Measurements from ENCODE around the gene RPN1.

The RPN1 gene

GRCh38 chr3:128623762-128624176 is 26.8 kb downstream of the RPN1 start:
- Histone ChIP-seq H3K27ac (peak overlapping the region; percentile 44), H3K36me3 (replicated peaks) (peaks cover 77% of the 10 kb centered on the region), H3K4me3 (ENCODE audit: low read depth, low read length) (no peak overlapping the region), H3K27me3 (replicated peaks) (no peaks in the 10 kb centered on the region)
- no peak for TF ChIP-seq CTCF (IDR thresholded peaks at IDR 0.05; ENCODE audit: low read depth, low read length, missing control alignments)
- in situ Hi-C loops (cut with HindIII; ENCODE audit: low pct_ligation_motif_present, low sequenced_read_pairs): no loop called here
- DNase-seq: peak; percentile 86

- TF ChIP-seq CTCF (IDR thresholded peaks at IDR 0.05; ENCODE audit: low read depth, low read length, missing control alignments): no peak
- H3K27me3 ChIP-seq (replicated peaks): no peaks in the 10 kb centered on the region
- H3K27ac ChIP-seq: no peak overlapping the region
- in situ Hi-C loops (cut with HindIII; ENCODE audit: low pct_ligation_motif_present, low sequenced_read_pairs): no loop called here
- no peak overlapping the region for H3K4me3 ChIP-seq (ENCODE audit: low read depth, low read length)
- peaks cover 76% of the 10 kb centered on the region for H3K36me3 ChIP-seq (replicated peaks)
- no peak for DNase-seq
Measured at GRCh38 chr3:128621931-128622330, 28.7 kb downstream of the RPN1 start.

- Histone ChIP-seq H3K27me3 (replicated peaks) (no peaks in the 10 kb centered on the region), H3K36me3 (replicated peaks) (peaks cover 72% of the 10 kb centered on the region), H3K4me3 (ENCODE audit: low read depth, low read length) (no peak overlapping the region), H3K27ac (no peak overlapping the region)
- in situ Hi-C loops (cut with HindIII; ENCODE audit: low pct_ligation_motif_present, low sequenced_read_pairs): no loop called here
- DNase-seq: no peak
- no peak for TF ChIP-seq CTCF (IDR thresholded peaks at IDR 0.05; ENCODE audit: low read depth, low read length, missing control alignments)
Measured at GRCh38 chr3:128621234-128621633, 29.4 kb downstream of the RPN1 start.

- peak; percentile 31 for TF ChIP-seq CTCF (IDR thresholded peaks at IDR 0.05; ENCODE audit: low read depth, low read length, missing control alignments)
- H3K4me3 ChIP-seq (ENCODE audit: low read depth, low read length): no peak overlapping the region
- H3K27me3 ChIP-seq (replicated peaks): no peaks in the 10 kb centered on the region
- in situ Hi-C loops (cut with HindIII; ENCODE audit: low pct_ligation_motif_present, low sequenced_read_pairs): no loop called here
- H3K27ac ChIP-seq: peak overlapping the region; percentile 90
- peaks cover 69% of the 10 kb centered on the region for H3K36me3 ChIP-seq (replicated peaks)
- DNase-seq: no peak
Measured at GRCh38 chr3:128620268-128620691, 30.3 kb downstream of the RPN1 start.

- Histone ChIP-seq H3K36me3 (replicated peaks) (peaks cover 61% of the 10 kb centered on the region), H3K27me3 (replicated peaks) (no peaks in the 10 kb centered on the region), H3K4me3 (ENCODE audit: low read depth, low read length) (no peak overlapping the region), H3K27ac (peak overlapping the region; percentile 90)
- DNase-seq: peak; percentile 87
- in situ Hi-C loops (cut with HindIII; ENCODE audit: low pct_ligation_motif_present, low sequenced_read_pairs): no loop called here
- no peak for TF ChIP-seq CTCF (IDR thresholded peaks at IDR 0.05; ENCODE audit: low read depth, low read length, missing control alignments)
Measured at GRCh38 chr3:128619146-128619890, 31.3 kb downstream of the RPN1 start.

GRCh38 chr3:128618398-128618726 is 32.3 kb downstream of the RPN1 start:
- H3K36me3 ChIP-seq (replicated peaks): peaks cover 52% of the 10 kb centered on the region
- in situ Hi-C loops (cut with HindIII; ENCODE audit: low pct_ligation_motif_present, low sequenced_read_pairs): no loop called here
- DNase-seq: no peak
- TF ChIP-seq CTCF (IDR thresholded peaks at IDR 0.05; ENCODE audit: low read depth, low read length, missing control alignments): no peak
- H3K27me3 ChIP-seq (replicated peaks): no peaks in the 10 kb centered on the region
- peak overlapping the region; percentile 90 for H3K27ac ChIP-seq
- H3K4me3 ChIP-seq (ENCODE audit: low read depth, low read length): peak overlapping the region; percentile 75

Data from brain microvascular endothelial cell (primary cell).